Activated T-cell treated with anti-CD3 and anti-CD28 coated beads for 48 hours (primary cell): ENCODE results near the gene MRPL16.
"Not testable (repeated sequence)": the region's sequence is repeated elsewhere in the genome, so short reads cannot be mapped to it uniquely, and the experiment has no call there.

Experiments
- DNase-seq: peaks from one replicate; pipeline ENCODE4 v3.0.0-alpha.2; 2020; ENCODE audit warnings: low read depth

The MRPL16 gene

GRCh38 chr11:59810911-59811259 is 307 bp upstream of the MRPL16 start:
- no peak for DNase-seq

DNA sequence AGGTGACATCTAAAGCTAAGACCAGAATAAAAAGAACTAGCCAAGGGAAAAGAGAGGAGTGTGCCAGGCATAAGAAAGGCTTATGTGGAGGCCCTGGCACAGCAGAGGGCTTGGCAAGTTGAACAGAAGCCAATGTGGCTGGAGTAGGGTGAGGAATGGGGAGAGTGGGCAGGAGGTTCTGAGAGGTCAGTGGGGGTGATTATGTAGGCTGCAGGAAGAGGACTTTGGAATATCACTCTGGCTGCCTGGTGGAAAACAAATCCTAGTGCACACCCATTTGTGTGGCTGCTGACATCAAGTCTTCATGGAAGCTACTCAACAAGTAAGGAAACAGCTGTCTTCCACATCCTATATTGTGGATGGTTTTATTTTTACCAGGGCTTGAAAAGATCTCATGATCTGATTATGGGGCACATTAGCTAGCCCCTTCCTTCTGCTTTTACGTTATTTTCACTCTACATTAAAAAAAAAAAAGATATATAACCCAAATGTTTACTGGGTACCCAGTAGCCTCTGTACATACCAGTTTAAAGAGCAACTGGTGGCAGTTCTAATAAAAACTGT is 3.4 kb downstream of the MRPL16 start:
- no peak for DNase-seq

DNA sequence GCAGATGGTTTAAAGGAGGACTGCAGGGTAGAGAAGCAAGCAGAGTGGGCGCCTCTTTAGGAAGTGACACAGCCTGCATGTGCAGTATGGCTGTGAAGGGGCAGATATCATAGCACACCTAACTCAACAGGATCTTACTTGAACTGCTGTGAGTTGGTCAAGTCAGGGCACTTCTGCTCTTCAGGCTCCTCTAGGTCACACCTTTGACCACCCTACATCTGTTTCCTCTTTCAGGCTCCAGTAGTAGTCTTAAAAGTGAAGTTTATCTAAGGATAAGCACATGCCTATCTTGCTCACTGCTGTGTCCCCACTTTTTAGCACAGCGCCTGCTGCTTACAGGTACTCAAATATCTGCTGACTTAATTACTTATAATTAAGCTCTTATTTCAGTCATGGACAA is 6.5 kb downstream of the MRPL16 start:
- no peak for DNase-seq

- DNase-seq, result no peak
These were observed 7.9 kb downstream of the MRPL16 start for GRCh38 chr11:59802639-59803176.

- DNase-seq, result no peak
These were observed 8.5 kb downstream of the MRPL16 start for GRCh38 chr11:59801981-59802638.

DNA sequence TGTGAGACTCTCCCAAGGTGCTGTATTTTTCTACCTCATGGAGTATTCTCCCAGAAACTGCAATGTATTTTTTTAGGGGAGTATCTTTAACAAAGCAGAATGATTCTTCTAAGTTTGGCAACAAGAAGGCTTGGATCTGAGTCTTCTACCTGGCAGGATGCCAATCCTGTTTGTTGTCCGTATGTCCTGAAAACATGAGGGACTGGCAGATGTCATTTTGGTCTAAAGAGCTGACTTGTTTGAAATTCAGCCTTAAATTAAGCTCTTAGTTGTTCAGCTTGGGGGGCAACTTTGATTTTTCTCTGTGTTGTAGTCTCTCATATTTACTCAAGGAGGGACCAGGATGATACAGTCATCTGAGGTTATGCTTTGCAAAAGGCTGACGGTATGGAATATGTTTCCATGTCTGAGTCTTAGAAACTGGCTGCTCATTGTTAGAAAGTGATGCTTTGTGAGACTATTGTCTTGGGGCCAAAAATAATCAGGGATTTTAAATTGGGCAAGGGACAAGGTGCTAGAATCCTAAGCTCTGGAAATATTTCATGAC is 9.3 kb downstream of the MRPL16 start:
- DNase-seq, result no peak

- no peak for DNase-seq
These were observed 10.1 kb downstream of the MRPL16 start for GRCh38 chr11:59800390-59801025.

- DNase-seq, result no peak
These were observed 16.2 kb downstream of the MRPL16 start for GRCh38 chr11:59794417-59794816.

DNA sequence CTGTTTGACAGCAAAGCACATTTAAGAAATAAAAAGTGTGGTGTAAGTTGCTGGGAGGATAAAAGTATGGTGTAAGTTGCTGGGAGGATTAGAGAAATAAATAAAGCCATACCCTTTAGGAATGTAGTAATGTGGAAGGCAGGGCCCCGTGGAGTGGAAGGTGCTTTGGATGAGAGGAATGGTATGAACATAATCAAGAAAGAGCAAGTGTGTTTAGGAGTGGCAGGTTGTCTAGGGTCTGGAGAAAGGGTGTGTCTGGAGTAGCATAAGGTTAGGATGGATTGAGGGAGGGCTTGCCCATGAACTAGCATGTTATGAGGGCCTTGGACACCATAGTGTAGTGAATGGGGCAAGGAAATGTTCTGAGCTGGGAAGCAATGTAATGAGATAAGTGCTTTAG is 18.1 kb downstream of the MRPL16 start:
- DNase-seq, result no peak

GRCh38 chr11:59791639-59792038 is 18.9 kb downstream of the MRPL16 start:
- DNase-seq, result no peak

DNA sequence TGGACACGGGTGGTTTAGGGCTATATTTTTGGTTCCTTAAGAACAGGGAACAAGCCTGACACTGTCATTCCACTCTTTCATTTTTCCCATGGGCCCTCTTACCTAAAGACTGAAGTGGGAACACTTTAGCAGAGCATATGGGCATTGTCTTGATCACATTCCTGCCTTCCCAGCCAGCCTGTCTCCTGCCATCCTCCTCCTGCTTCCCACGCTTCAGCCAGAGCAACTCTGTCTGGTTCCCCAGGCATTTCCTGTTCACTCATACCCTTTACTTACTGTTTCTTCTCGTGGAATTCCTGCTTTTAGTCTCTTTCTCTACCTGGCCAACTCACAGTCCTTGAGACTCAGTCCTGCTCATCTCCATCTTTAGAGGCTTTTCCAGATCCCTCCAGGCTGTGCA is 22.8 kb downstream of the MRPL16 start:
- no peak for DNase-seq

DNA sequence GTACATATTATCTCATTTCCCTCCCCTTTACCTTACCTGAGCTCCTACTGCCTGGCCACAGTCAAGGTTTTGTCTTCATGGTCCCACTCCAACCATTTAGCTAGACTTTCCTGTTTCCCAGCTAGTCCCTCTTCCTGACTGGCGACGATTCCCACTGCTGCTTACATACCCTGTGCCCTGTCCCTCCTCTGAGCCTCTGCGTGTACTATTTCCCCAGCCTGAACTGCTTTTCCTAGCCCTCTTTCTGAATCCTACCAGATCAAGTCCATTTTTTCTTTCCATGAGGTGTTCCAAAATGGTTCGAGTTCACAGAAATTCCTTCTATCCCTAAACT is 23.4 kb downstream of the MRPL16 start:
- no peak for DNase-seq

- DNase-seq, result no peak
These were observed 24.8 kb downstream of the MRPL16 start for GRCh38 chr11:59785818-59786217.

GRCh38 chr11:59784441-59784840 is 26.1 kb downstream of the MRPL16 start:
- not testable (repeated sequence) for DNase-seq

DNA sequence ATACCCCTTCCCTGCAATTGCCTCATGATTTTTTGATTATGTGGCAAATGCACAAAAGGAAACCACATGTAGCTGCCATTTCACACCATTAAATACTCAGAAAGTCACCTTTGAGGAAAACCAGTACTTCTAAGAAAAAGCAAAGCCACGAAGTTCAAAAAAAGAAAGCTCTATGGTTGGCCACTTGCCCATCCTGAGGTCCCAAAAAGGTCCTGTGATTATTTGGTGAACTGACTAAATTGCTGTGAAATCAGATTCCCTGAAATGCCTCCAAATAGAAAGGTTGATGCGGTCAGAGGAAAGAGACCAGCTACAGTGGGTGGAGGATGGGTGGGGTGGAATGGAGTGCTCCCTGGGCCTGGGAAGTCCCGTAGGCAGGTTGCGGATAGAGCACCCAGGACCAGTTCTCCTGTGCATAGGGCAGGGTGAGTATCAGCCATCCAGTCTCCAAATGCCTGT is 26.9 kb downstream of the MRPL16 start:
- DNase-seq, result no peak

DNA sequence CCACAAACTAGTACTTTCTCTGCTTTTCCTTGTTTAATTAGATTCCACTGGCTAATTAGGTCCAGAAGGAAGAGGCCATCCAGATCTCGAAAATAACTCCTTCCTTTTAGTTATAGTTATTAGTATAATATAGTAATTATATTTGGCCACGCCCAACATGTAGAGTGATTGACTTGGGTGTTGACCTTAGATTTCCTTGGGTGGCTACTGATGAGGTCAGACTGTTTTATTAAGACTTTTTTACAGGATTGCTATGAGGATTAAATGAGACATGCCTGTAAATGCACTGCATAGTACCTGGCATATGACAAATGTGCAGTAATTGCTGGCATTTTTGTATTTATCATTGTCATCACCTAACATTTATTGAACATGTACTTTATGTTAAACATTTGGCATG is 28.5 kb downstream of the MRPL16 start:
- DNase-seq, result no peak

DNA sequence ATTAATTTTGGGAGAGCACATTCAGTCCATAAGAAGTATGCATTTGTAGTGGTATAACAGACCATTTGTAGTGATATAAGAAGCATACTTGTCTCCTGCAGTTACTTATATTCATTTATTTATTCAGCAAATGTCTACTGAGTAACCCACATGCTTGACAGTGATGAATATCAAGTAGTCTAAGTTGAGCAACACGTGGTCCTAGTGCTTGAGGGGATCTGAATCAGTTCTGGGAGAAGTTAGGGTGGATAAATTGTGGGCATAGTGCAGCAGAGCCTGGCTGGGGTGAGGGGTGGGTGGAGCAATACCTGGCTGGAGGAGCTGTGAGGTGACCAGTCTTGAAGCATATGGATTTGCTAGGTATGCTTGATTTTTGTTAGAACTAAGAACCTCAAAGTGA is 31.1 kb downstream of the MRPL16 start:
- no peak for DNase-seq

DNA sequence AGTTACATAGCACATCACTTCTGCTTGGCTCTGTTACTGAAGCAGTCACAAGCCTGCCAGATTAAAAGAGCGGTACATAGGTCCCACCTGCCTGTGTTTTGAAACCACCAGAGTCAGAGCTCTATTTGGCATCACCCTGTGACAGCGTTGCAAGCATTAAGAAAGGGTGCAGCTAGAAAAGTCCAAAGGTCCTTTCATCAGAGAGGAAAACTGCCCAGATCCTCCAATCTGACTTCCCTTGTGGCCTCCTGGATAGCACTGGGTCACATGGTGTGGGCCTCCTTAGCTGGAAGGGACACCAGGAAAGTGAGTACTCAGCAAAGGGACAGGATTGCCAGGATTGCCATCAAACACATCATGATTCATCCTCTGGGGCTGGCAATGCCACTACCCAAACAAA is 32.5 kb downstream of the MRPL16 start:
- DNase-seq, result no peak

- DNase-seq, result no peak
These were observed 33.5 kb downstream of the MRPL16 start for GRCh38 chr11:59777104-59777503.

- no peak for DNase-seq
These were observed 34.1 kb downstream of the MRPL16 start for GRCh38 chr11:59776210-59777066.

GRCh38 chr11:59773083-59773440 is 37.5 kb downstream of the MRPL16 start:
- no peak for DNase-seq

DNA sequence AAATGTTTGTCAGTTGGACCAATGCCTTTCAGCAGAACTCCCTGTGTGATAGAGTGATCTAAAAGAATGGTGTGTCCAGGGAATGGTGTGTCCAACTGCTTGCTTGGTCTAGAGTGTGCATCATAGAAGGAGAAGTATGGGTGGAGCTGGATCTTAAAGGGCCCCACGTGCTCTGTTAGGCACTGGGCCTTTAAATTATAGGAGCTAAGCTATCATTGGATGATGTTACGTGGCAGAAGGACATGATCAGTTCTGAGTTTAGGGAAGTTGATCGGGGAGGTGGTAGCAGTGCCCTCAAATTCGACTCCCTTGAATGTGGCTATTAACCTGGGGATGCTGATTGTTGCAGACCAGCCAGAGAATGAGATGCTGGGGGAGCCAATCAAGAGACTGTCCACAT is 39.0 kb downstream of the MRPL16 start:
- no peak for DNase-seq

GRCh38 chr11:59770869-59771268 is 39.7 kb downstream of the MRPL16 start:
- no peak for DNase-seq
